ENCODE data around the gene KIRREL2.

DNA sequence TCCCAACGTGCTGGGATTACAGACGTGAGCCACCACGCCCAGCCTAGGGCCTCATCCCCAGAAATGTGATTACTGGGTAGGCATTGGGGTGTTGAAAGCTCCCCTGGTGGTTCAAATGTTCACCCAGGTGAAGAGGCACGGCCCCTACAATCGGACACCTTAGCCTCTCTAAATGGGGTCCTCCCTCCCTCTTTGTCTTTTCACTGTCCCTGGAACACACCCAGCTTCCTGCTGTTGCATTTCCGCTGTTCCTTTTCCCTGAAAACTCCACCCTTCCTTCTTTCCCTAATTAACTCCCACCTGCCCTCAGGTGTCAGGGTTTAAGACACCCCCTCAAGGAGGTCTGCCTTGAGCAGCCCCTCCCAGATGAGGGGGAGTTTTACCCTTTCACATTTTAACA lies 40.4 kb upstream of the KIRREL2 start:
- TF ChIP-seq CTCF (conservative IDR thresholded peaks at IDR 0.05; ENCODE audit: low read depth, low read length) (no peak), EZH2 (IDR thresholded peaks at IDR 0.05; ENCODE audit: low read length, unreplicated experiment) (no peak), EZH2phosphoT487 (IDR thresholded peaks at IDR 0.05; ENCODE audit: borderline replicate concordance, low read length) (no peak)

Measured in PC-3 (cell line).